HFFc6 (cell line): ENCODE measurements around the gene MYH16. TPM values are rescaled to one million over a fixed set of nuclear protein-coding genes. Genes with fewer than 3 reads are reported as not detected.
"Not testable (repeated sequence)": the region's sequence is repeated elsewhere in the genome, so short reads cannot be mapped to it uniquely, and the experiment has no call there.

ENCODE experiments used
- DNase-seq: peaks from one replicate; pipeline ENCODE4 v3.0.0-alpha.2; 2018
- H3K27ac Mint-ChIP-seq: 2 replicates; pipeline ENCODE4 v1.8.0; 2020; ENCODE audit warnings: mild to moderate bottlenecking, mixed read lengths
- H3K27me3 Mint-ChIP-seq: 2 replicates; pipeline ENCODE4 v1.8.0; 2021; ENCODE audit warnings: mild to moderate bottlenecking, moderate library complexity, mixed read lengths; ENCODE audit not compliant: insufficient read depth
- H3K36me3 Mint-ChIP-seq: 2 replicates; pipeline ENCODE4 v1.8.0; 2021; ENCODE audit warnings: low read depth, mixed read lengths
- H3K4me1 Mint-ChIP-seq: 2 replicates; pipeline ENCODE4 v1.8.0; 2020; ENCODE audit warnings: low read depth, mixed read lengths
- H3K4me3 Mint-ChIP-seq: 2 replicates; pipeline ENCODE4 v1.8.0; 2020; ENCODE audit warnings: mild to moderate bottlenecking, moderate library complexity, mixed read lengths
- H3K9me3 Mint-ChIP-seq: 2 replicates; pipeline ENCODE4 v1.8.0; 2020; ENCODE audit warnings: mild to moderate bottlenecking, mixed read lengths
- total RNA-seq, 6 experiments: library from RNA; stranded (reverse); fragmentation: NEBNext Ultra II Directional; extraction: Animal tissue kit (Norgen Biotek cat#: 25700); gene quantifications; 2 replicates in 1 of 6; 3 replicates in 5 of 6; pipeline ENCODE4 v1.2.3, GENCODE V29; 2021
- TF ChIP-seq, protein P1 (sequence below): fragments of 200-600 bp; sonication (generic); IDR thresholded peaks from 2 replicates; pipeline ENCODE4 v1.5.0; 2021; ENCODE audit warnings: antibody characterized with exemption, mild to moderate bottlenecking

Gene MYH16
- total RNA-seq, 6 experiments from 2014 or later, result 0.05 TPM; not detected in 5

DNA sequence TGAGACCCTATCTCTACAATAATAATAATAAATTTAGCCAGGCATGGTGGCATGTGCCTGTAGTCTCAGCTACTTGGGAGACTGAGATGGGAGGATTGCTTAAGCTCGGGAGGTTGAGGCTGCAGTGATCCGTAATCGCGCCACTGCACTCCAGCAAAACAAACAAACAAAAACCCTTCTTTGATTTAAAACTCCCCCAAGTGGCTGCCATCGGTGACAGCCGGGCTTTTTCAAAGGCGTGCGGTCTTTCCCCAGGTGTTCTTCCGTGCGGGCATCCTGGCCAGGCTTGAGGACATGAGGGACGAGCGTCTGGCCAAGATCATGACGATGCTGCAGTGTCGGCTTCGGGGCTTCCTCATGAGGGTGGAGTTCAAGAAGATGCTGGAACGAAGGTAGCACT is 1.9 kb upstream of the MYH16 start:
- DNase-seq, result no peak
- TF ChIP-seq, protein P1, sequence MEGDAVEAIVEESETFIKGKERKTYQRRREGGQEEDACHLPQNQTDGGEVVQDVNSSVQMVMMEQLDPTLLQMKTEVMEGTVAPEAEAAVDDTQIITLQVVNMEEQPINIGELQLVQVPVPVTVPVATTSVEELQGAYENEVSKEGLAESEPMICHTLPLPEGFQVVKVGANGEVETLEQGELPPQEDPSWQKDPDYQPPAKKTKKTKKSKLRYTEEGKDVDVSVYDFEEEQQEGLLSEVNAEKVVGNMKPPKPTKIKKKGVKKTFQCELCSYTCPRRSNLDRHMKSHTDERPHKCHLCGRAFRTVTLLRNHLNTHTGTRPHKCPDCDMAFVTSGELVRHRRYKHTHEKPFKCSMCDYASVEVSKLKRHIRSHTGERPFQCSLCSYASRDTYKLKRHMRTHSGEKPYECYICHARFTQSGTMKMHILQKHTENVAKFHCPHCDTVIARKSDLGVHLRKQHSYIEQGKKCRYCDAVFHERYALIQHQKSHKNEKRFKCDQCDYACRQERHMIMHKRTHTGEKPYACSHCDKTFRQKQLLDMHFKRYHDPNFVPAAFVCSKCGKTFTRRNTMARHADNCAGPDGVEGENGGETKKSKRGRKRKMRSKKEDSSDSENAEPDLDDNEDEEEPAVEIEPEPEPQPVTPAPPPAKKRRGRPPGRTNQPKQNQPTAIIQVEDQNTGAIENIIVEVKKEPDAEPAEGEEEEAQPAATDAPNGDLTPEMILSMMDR, result no peak
- Mint-ChIP-seq H3K36me3 (peaks cover 8% of the 10 kb centered on the region), H3K4me1 (peaks cover 48% of the 10 kb centered on the region), H3K27me3 (peaks cover 2% of the 10 kb centered on the region), H3K9me3 (peaks cover 5% of the 10 kb centered on the region), H3K27ac (no peak overlapping the region), H3K4me3 (no peak overlapping the region)

DNA sequence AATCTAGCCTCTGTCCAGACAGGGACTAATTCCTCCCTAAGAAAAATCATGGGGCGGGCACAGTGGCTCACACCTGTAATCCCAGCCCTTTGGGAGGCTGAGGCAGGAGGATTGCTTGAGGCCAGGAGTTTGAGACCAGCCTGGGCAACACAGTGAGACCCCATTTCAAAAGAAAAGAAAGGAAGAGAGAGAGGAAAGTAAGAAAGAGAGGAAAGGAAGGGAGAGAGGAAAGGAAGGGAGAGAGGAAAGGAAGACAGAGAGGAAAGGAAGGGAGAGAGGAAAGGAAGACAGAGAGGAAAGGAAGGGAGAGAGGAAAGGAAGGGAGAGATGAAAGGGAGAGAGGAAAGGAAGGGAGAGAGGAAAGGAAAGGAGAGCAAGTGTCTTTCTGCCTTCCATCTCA is 922 bp downstream of the MYH16 start:
- peak overlapping the region; percentile 86 for H3K27ac Mint-ChIP-seq
- peak overlapping the region; percentile 60 for H3K4me3 Mint-ChIP-seq
- H3K9me3 Mint-ChIP-seq, H3K36me3 Mint-ChIP-seq, H3K27me3 Mint-ChIP-seq, DNase-seq: not testable (repeated sequence)
- H3K4me1 Mint-ChIP-seq, result peaks cover 24% of the 10 kb centered on the region

DNA sequence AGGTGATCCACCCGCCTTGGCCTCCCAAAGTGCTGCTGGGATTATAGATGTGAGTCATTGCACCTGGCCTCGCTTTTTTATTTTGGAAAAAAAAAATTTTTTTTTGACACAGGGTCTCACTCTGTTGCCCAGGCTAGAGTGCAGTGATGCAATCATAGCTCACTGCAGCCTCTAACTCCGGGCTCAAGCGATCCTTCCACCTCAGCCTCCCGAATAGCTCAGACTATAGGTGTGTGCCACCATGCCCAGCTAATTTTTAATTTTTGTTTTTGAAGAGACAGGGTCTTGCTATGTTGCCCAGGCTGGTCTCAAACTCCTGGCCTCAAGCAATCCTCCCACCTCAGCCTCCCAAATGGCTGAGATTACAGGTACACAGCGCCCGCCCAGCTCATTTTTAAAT is 2.3 kb downstream of the MYH16 start:
- not testable (repeated sequence) for H3K9me3 Mint-ChIP-seq, H3K27me3 Mint-ChIP-seq, DNase-seq, H3K27ac Mint-ChIP-seq, H3K4me3 Mint-ChIP-seq, H3K36me3 Mint-ChIP-seq
- peaks cover 22% of the 10 kb centered on the region for H3K4me1 Mint-ChIP-seq

- Mint-ChIP-seq H3K27me3 (peaks cover 10% of the 10 kb centered on the region), H3K9me3 (no peaks in the 10 kb centered on the region), H3K36me3 (no peaks in the 10 kb centered on the region), H3K27ac (no peak overlapping the region), H3K4me1 (peaks cover 22% of the 10 kb centered on the region), H3K4me3 (no peak overlapping the region)
- DNase-seq, result no peak
- TF ChIP-seq, protein P1, result no peak
Observed at GRCh38 chr7:99275496-99275895, 2.9 kb downstream of the MYH16 start.

DNA sequence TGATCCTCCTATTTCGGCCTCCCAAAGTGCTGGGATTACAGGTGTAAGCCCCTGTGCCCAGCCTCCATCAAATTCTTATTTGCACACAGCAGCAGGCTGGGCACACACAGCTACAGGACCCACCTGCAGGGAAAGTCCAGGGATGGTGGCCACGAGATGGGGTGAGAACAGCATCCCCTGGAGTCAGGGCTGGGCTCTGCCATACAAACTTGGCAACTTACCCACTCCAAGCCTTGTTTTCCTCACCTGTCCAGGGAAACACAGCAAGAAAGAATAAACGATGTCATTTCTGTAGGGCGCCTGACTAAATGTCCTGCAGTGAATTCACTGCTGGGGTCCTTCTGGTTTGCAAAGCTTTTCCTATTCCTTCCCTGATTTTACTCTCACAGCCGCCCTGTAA is 5.5 kb downstream of the MYH16 start:
- H3K36me3 Mint-ChIP-seq, result no peaks in the 10 kb centered on the region
- H3K27me3 Mint-ChIP-seq, result peaks cover 10% of the 10 kb centered on the region
- peaks cover 14% of the 10 kb centered on the region for H3K4me1 Mint-ChIP-seq
- no peaks in the 10 kb centered on the region for H3K9me3 Mint-ChIP-seq
- no peak overlapping the region for H3K4me3 Mint-ChIP-seq
- no peak overlapping the region for H3K27ac Mint-ChIP-seq
- TF ChIP-seq, protein P1, result no peak
- DNase-seq, result no peak

DNA sequence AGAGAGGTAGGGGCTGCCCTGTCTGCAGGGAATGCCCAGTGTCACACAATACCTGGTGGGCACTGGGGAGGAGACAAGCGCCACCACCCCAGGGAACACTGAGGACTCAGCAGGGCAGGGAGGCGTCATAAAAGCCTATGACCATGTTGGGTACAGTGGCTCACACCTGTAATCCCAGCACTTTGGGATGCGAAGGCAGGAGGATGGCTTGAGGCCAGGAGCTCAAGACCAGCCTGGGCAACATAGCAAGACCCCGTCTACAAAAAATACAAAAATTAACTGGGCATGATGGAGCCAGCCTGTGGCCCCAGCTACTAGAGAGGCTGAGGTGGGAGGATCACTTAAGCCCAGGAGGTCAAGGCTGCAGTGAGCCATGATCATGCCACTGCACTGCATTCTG is 11.5 kb downstream of the MYH16 start:
- not testable (repeated sequence) for H3K27ac Mint-ChIP-seq, H3K4me1 Mint-ChIP-seq, H3K27me3 Mint-ChIP-seq, H3K9me3 Mint-ChIP-seq, H3K4me3 Mint-ChIP-seq, DNase-seq, H3K36me3 Mint-ChIP-seq

GRCh38 chr7:99287779-99288534 is 15.3 kb downstream of the MYH16 start:
- Mint-ChIP-seq H3K36me3 (no peaks in the 10 kb centered on the region), H3K27ac (no peak overlapping the region), H3K4me3 (no peak overlapping the region), H3K4me1 (no peaks in the 10 kb centered on the region), H3K9me3 (no peaks in the 10 kb centered on the region), H3K27me3 (peaks cover 2% of the 10 kb centered on the region)
- TF ChIP-seq, protein P1, result no peak
- no peak for DNase-seq
